HTERT RPE-1 (cell line): ENCODE data around the gene PRR30.

ENCODE experiments used
- in situ Hi-C: fragments of 300-500 bp; cut with MboI; formaldehyde crosslinking; loops from 4 replicates; pipeline ENCODE4 v1.14.3; 2020; ENCODE audit warnings: low sequenced_read_pairs

The PRR30 gene

DNA sequence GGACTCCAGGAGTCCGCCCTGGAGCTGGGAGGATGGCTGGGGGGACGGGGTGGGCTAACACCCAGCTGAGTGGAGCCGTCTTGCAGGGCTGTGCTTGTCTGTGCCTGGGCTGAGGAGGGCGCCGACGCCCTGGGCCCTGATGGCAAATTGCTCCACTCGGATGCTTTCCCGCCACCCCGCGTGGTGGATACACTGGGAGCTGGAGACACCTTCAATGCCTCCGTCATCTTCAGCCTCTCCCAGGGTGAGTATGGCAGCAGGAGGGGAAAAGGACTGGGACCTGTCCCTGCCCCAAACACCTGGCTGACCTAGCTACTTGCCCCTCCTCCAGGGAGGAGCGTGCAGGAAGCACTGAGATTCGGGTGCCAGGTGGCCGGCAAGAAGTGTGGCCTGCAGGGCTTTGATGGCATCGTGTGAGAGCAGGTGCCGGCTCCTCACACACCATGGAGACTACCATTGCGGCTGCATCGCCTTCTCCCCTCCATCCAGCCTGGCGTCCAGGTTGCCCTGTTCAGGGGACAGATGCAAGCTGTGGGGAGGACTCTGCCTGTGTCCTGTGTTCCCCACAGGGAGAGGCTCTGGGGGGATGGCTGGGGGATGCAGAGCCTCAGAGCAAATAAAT, 39.8 kb downstream of the PRR30 start:
- in situ Hi-C loops, result no loop called here

DNA sequence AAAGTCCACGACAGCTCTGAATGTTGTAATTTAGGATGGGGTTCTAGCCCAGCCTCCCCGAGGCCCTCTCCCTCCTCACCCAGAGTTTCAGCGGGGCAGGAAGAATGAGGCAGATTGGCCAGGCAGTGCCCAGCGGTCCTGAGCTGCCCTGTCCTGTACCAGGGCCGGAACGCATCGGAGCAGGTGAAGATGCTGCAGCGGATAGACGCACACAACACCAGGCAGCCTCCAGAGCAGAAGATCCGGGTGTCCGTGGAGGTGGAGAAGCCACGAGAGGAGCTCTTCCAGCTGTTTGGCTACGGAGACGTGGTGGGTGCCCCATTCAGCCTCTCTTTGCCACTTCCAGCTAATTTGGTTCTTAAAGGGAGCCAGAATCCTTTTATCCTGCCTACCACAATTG, 41.9 kb downstream of the PRR30 start:
- in situ Hi-C loops, result no loop called here

DNA sequence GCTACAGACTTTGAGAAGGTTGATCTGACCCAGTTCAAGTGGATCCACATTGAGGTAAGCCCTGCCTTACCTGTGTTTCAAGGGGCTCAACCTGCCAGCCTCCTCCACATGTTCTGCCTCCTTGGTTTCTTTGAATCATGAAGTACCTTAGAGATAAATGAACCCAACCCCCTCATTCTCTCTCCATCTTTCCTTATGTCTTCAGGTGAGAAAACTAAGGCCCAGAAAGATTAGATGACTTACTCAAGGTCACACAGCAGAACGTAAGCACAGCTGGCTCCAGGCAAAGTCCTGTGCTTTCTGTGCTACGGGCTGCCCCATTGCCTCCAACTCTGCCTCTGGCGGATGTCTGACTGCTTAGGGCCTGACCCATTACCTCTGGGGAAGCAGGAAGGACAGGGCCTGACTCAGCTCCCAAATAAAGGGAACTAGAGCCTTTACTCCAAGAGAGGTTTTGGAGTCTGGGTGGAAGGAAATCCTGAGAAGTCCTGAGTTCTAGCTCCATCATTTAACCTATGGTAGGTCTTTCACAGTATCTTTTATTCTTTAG, 42.4 kb downstream of the PRR30 start:
- in situ Hi-C loops, result no loop called here

DNA sequence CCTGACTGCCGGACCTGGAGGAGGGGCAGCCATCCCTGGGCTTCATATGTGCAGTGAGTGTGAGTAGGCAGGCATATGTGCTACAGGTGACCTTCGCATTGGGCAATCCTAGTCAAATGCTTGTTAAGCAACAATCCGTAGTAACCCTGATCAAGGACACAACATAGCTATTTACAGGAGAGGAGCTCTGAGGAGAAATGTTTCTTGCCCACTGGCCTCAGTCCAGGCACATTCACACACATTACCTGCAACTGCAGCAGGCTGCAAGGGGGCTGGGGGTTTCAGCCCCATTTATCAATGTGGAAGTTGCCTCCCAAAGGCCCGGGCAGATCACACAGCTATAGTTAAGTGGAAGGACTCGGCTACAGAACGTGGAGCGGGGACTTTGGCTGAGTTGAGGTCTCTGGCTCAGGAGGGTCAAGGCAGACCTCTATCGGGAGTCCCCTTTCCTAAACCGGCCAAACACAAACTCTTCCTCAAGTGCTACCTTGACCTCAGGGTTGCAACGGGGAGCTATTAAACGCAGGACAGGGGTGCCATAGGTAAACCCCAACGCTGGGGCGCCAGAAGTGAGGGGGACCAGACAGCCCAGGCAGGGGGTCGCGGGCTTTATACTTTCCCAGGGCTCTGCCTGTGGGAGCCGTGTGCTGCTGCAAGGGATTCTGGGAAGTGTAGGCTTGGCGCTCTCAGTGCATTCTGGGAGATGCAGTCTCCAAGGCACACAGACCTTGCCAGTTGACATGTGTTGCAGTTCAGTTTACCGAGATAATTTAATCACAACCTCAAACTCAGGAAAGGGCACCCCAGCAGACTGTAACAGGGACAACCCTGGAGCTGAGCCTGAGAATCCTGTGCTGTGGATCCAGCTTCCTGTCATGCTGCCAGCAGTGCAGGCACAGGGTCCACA, 43.2 kb downstream of the PRR30 start:
- in situ Hi-C loops, result no loop called here

DNA sequence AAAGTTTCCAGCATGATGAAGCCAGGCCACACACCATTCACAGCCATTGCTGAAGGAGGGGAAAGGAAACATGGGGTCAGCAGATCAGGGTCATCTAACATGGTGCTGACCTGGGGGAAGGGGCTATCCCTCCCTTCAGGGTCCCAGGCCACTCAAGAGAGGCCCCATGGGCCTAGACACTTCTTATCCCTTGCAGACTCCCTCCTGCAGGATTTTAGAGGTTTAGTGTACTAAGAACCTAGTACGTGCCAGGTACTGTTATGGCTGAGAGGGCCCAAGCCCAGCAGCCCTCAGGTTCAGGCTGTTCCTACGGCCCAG, 43.8 kb downstream of the PRR30 start:
- in situ Hi-C loops, result no loop called here

DNA sequence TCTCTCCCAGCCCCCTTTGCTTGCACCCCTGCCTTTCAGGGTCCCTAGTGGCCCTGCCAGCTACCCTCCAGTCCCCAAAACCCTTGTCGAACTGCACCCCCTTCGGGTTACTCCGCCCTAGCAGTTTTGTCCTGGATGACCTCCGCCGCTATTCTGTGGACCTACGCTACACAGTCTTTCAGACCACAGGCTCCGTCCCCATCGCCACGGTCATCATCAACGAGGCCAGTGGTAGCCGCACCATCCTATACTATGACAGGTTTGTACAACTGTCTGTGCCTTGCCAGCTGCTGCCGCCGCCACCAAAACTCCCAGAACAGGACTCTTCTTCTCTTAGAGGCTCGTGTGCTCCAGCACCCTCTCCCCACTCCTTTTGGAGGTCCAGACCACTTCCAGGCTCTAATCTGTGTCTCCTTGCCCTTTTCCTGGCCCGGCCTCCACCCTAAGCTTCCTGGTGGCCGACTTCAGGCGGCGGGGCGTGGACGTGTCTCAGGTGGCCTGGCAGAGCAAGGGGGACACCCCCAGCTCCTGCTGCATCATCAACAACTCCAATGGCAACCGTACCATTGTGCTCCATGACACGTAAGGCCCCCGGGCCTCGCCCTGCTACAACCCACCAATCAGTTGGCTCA, 44.7 kb downstream of the PRR30 start:
- in situ Hi-C loops, result no loop called here

DNA sequence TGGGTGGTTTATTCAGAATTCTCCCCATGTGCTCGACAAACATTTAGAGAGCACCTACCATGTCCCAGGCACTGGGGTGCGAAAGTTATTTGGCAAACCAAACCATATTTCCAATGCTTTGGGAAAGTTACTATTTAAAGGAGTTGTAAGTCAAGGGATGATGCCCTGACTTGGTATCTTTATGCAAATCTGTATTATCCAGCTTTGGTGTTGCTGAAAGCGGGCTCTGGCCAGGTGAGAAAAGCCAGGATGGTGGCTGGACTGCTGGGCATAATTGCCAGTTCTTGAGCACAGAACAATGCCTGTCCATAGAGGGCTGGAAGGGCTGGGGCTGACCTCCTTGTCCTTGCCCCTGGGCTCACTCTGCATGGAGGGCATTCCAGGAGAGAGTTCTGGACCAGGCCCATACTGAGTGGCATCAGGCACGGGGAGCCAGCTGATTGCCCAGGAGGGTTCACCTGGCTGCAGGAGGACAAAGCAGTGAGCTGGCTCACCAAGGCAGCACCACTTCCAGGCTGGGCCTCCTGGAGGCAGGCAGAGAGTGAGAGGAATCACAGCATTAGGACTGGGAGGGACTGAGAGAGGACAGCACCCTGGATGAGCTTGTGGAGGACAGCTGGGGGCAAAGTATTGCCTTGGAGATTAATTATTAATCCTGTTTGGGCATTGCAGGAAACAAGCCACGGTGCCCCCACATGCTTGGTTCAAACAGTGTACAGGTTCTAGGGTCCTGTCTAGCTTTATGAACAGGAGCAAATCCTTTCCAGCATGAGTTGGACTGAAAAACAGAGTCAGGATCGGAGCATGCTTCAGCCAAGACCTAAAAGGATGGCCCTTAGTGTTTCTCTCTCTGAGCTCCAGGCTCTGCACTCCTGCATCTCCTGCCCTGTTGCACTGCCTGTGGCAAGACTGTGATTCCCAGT, 45.5 kb downstream of the PRR30 start:
- in situ Hi-C loops, result no loop called here

DNA sequence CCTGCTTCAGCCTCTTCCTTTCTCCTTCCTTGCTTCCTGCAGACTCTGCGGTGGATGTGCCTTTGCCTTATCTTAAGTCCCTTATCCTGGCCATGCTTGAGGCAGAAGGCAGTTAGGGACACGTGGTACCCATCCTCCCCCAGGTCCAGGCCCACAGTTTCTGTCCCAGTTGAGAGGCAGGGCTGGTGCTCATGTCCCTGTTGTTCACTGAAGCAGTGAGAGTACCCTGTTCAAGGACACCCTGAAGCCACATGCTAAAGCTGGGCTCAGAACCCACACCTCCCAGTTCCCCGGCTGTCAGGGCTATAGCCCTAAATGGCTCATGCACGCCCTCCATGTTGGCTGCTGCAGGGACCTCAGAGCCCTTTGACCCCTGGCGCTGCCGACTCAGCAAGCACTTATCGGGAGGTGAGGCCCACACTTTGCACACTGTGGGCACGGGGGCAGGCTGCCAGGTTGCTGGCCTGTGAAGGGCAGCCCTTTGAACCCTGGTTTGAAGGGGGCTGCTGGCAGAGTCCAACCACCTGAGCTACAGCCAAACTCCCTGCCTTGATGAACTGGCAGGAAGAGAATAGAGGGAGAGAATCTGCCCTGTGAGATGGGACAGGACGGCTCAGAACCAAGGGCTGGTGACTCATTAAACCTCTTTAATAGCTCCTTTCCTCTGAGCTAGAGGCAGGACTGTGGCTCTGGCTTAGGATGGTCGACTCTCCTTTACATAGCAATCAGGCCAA, 46.3 kb downstream of the PRR30 start:
- in situ Hi-C loops, result no loop called here

DNA sequence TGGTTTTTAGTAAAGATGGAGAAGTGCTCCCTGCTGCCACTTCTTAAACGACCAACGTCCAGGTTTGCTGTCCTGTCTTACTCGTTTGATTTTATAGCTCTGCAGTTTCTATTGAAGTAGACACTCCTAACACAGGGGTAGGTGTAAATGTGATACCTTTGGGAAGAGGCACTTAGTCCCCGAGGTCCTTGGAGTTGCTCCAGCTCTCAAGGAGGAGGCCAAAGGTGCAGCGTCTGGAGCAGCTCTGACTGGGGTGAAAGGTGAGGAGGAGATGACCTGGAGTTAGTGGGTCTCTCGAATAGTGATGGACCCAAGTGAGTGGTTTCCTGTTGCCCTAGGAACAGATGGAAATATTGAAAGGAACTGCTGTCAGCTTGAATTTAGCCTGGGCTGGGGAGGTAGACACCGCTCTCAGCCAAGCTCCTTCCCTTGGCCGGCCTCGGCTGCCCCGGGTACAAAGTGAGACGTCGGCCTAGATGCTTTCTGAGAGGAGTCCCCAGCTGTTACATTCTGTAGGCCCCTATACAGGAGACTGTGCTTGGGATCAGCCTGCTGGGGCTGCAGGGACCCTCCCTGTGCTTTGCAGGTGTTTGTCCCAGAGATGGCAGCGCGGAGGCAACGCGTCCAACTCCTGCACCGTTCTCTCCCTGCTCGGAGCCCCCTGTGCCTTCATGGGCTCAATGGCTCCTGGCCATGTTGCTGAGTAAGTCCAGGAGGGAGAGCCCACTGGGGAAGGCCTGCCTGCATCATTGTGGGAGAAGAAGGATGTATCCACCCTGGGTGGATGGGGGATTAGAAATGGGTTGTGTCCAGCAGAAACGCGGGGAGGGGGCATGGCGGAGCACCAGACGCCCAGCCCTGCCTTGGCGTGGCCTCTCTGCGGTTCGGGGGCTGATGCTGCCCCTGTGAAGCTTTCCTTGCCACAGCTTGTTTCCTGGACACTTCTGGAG, 47.2 kb downstream of the PRR30 start:
- in situ Hi-C loops, result no loop called here

DNA sequence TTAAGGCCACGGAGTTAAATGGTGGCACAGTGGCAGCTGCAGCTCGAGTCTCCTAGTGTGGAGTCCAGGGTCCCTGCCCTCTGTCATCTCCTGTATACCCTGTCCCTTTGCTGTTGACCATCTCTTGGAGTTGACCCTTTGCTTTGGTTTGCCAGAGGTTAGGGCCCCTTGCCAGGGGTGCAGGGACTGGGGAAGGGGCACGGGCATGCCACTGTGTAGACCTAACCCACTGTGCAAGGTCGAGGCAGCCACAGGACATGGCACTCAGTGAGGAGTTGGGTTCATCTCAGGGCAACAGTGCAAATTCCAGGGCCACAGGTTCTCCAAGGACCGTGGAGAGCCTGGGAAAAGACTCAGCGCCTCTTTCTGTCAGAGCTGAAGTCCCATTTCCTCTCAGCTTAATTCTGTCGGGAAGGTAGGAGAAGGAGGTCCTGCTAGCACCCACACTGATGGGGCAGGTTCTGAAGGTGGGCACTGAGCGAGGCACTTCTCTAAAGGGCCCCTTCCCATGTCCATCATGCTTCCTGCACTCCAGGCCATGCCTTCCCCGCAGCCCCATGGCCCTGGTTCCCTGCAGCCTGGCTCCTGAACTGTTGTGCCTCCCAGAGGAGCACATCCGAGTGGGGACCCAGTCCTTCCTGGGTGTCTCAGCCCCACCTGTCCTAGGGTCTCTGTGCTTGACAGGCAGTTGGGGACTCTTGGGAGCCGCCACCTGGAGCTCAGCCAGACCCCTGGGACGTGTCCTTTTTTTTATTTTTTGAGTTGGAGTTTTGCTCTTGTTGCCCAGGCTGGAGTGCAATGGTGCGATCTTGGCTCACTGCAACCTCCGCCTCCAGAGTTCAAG, 49.9 kb downstream of the PRR30 start:
- in situ Hi-C loops, result no loop called here

DNA sequence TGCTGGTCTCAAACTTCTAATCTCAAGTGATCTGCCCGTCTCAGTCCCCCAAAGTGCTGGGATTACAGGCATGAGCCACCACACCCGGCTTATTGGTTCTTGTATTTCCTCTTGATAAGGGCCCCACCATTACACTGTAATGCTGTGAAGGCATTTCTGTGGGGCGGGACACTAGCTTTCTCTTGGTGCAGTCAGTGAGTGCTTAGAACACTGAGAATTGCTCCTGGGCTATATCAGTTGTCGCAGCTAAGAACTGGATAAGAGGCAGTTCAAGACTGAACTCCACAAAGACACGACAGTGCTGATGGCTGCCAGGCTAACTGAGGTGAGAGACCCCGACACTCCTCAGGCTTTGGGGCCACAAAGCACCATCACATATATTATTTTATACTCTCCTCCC, 50.6 kb downstream of the PRR30 start:
- in situ Hi-C loops, result no loop called here

DNA sequence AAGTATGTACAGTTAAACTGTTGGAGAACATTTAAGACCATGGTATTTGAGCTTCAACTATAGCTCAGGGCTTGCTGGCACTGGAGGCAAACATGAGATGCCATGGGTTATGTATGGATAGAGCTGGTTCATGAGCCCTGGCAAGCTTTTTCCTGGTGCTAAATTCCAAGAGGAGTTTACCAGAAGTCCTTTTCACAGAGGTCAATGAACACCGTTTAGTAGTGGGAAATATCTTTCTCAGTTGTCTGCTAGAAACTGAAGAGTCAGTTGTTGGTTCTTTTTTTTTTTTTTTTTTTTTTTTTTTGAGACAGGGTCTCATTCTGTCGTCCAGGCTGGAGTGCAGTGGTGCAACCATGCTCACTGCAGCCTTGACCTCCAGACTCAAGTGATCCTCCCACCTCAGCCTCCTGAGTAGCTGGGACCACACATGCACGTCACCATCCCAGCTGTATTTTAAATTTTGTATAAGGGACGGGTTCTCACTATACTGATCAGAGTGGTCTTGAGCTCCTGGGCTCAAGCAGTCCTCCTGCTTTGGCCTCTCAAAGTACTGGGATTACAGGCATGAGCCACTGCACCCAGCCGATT, 51.3 kb downstream of the PRR30 start:
- in situ Hi-C loops, result no loop called here
